Type B pancreatic cell (in vitro differentiated cells): ENCODE data around the gene DOK6. TPM values are rescaled to one million over a fixed set of nuclear protein-coding genes. Genes with fewer than 3 reads are reported as not detected.

Experiments used
- DNase-seq: peaks from one replicate; pipeline ENCODE4 v3.0.0; 2021; ENCODE audit warnings: mixed read lengths; ENCODE audit not compliant: unreplicated experiment; ENCODE audit errors: extremely low spot score
- H3K27ac Mint-ChIP-seq: 2 replicates; pipeline ENCODE4 v1.8.0; 2021; ENCODE audit warnings: mild to moderate bottlenecking, mixed read lengths
- H3K27me3 Mint-ChIP-seq: 2 replicates; pipeline ENCODE4 v1.8.0; 2021; ENCODE audit warnings: mixed read lengths
- H3K36me3 Mint-ChIP-seq: 2 replicates; pipeline ENCODE4 v1.8.0; 2021; ENCODE audit warnings: mixed read lengths
- H3K4me1 Mint-ChIP-seq: one replicate; pipeline ENCODE4 v1.8.0; 2021; ENCODE audit warnings: mixed read lengths; ENCODE audit not compliant: unreplicated experiment
- H3K4me3 Mint-ChIP-seq: 2 replicates; pipeline ENCODE4 v1.8.0; 2021; ENCODE audit warnings: mild to moderate bottlenecking, mixed read lengths
- H3K9me3 Mint-ChIP-seq: 2 replicates; pipeline ENCODE4 v1.8.0; 2021; ENCODE audit warnings: mixed read lengths
- total RNA-seq: library from RNA; stranded (reverse); gene quantifications from 2 replicates; pipeline ENCODE4 v1.2.1, GENCODE V29; 2021; ENCODE audit warnings: low replicate concordance
- TF ChIP-seq, protein P1 (sequence below): fragments of 200-600 bp; sonication (generic); conservative IDR thresholded peaks from 2 replicates; pipeline ENCODE4 v1.5.0; 2021; ENCODE audit warnings: antibody characterized with exemption, mild to moderate bottlenecking

DOK6 gene
- total RNA-seq, 1 donor from 2014 or later, result 7.3 TPM

DNA sequence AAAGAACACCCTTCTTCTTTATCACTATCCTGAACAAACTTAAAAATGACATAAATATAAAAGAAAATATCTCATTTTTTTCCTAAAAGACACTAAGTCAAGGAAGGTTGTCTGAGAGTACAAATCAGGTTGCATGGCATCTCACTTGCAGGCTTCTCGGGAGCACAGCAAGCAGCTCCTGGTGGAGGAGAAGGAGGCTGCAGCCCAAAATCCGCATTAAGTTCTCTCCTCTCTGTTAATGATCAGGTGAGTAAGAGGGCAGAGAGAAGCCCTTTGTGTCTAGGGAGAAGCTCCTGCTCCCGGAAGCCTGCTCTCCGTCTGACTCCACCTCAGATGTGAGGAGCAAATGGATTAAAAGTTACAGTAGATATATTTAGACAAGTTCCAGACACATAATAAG lies 35.0 kb upstream of the DOK6 start:
- no peak for DNase-seq
- H3K27me3 Mint-ChIP-seq, result no peaks in the 10 kb centered on the region
- H3K36me3 Mint-ChIP-seq, result no peaks in the 10 kb centered on the region
- no peak overlapping the region for H3K27ac Mint-ChIP-seq
- no peak overlapping the region for H3K4me3 Mint-ChIP-seq
- H3K9me3 Mint-ChIP-seq, result no peaks in the 10 kb centered on the region
- TF ChIP-seq, protein P1, sequence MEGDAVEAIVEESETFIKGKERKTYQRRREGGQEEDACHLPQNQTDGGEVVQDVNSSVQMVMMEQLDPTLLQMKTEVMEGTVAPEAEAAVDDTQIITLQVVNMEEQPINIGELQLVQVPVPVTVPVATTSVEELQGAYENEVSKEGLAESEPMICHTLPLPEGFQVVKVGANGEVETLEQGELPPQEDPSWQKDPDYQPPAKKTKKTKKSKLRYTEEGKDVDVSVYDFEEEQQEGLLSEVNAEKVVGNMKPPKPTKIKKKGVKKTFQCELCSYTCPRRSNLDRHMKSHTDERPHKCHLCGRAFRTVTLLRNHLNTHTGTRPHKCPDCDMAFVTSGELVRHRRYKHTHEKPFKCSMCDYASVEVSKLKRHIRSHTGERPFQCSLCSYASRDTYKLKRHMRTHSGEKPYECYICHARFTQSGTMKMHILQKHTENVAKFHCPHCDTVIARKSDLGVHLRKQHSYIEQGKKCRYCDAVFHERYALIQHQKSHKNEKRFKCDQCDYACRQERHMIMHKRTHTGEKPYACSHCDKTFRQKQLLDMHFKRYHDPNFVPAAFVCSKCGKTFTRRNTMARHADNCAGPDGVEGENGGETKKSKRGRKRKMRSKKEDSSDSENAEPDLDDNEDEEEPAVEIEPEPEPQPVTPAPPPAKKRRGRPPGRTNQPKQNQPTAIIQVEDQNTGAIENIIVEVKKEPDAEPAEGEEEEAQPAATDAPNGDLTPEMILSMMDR, result peak; percentile 39
- H3K4me1 Mint-ChIP-seq, result no peaks in the 10 kb centered on the region

DNA sequence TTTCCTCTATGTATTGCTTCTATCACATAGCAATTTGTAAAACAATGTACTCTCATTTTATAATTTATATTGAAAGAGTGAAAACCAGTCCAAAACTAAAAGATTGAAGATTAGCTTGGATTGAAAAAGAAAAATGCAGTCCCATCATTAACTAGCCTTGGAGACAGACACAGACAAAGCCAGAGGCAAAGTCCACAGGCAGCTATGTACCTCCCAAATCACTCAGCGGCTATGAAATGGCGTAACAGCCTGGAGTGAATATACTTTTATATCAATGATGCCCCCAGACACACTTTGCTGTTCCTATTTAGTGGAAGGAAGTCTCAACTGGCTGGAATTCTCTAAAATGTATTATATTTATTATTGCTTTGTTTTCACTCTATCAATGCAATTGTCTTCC lies 33.6 kb upstream of the DOK6 start:
- H3K36me3 Mint-ChIP-seq, result no peaks in the 10 kb centered on the region
- no peaks in the 10 kb centered on the region for H3K27me3 Mint-ChIP-seq
- no peaks in the 10 kb centered on the region for H3K4me1 Mint-ChIP-seq
- no peak overlapping the region for H3K4me3 Mint-ChIP-seq
- no peak overlapping the region for H3K27ac Mint-ChIP-seq
- TF ChIP-seq, protein P1, result no peak
- no peak for DNase-seq
- no peaks in the 10 kb centered on the region for H3K9me3 Mint-ChIP-seq

DNA sequence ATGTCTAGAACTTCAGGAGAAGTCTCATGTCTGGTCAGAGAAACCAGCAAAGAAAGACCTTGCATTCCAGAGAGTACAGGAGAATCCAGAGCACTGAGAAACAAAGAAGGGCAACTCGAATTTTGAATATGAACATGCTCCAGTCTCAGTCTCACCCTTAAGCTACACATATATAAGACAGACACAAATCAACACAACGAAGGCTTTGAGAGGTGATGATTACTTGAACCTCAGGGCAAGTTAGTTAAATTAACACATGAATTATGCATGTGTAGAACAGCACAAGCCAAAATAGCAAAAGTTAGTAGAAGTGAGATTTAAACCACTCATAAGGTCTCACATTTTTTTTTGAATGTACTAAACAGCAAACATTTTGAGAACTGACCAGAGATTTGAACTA lies 29.0 kb upstream of the DOK6 start:
- Mint-ChIP-seq H3K36me3 (no peaks in the 10 kb centered on the region), H3K4me1 (no peaks in the 10 kb centered on the region), H3K4me3 (no peak overlapping the region), H3K27me3 (no peaks in the 10 kb centered on the region), H3K27ac (no peak overlapping the region), H3K9me3 (no peaks in the 10 kb centered on the region)
- DNase-seq, result no peak
- TF ChIP-seq, protein P1, result no peak

DNA sequence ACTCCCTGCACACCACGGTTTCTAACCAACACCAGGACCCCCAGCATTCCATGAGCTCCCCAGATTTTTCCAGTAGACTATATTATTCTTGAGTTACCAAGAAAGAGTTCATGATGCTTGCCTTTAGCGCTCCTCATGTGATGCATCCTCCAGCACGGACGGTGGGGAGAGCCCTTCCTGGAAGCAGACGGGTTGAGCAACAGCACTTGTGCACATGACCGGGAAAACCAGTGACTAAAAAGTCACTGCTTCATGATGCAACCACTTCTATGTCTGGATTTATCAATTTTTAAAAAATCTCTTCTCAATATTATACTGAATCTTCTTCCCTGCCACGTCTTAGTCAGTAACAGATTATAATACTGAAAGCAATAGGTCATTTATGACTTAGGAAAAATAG lies 20.4 kb upstream of the DOK6 start:
- H3K4me3 Mint-ChIP-seq, result no peak overlapping the region
- no peak overlapping the region for H3K27ac Mint-ChIP-seq
- H3K36me3 Mint-ChIP-seq, result no peaks in the 10 kb centered on the region
- H3K4me1 Mint-ChIP-seq, result no peaks in the 10 kb centered on the region
- peaks cover 3% of the 10 kb centered on the region for H3K27me3 Mint-ChIP-seq
- DNase-seq, result no peak
- H3K9me3 Mint-ChIP-seq, result no peaks in the 10 kb centered on the region
- TF ChIP-seq, protein P1, result no peak

DNA sequence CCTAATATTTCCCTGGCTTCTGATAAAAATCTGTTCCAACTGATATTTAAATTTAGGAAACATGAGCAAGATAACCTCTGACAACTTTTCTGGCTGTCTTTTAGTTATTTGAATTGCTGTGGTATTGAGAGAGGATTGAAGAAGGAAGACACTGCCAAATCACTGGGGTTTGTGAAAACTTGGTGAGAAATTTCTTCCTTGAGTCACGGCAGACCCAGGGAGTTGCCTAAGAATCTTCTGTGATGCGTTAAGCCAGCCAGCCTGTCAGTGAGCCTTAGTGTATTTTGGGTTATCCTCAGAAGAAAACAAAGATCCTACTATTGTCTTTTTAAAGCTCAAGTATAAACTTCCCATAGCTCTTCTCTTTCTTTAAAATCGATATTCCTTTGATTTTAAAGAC lies 17.5 kb upstream of the DOK6 start:
- Mint-ChIP-seq H3K27ac (no peak overlapping the region), H3K27me3 (peaks cover 3% of the 10 kb centered on the region), H3K36me3 (no peaks in the 10 kb centered on the region), H3K4me1 (no peaks in the 10 kb centered on the region), H3K9me3 (no peaks in the 10 kb centered on the region), H3K4me3 (no peak overlapping the region)
- TF ChIP-seq, protein P1, result no peak
- no peak for DNase-seq

DNA sequence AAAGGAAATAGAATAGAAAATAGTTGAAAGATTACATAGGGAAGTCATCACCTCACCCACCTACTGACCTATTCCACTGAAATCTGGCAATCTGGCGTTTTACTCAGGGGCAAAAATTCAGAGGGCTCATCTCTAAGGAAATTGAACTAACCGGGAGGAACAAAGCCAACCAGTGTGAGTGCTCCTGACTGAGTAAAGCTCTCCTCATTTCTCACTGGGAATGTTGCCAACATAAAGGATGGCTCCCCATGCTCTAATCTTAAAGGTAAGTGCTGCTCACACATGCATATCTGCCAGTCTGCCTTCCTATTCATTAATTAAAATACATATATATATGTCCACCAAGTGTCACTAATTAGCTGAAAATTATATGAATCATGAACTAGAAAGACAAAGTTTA lies 13.5 kb upstream of the DOK6 start:
- H3K27ac Mint-ChIP-seq, result no peak overlapping the region
- no peak for DNase-seq
- no peak overlapping the region for H3K4me3 Mint-ChIP-seq
- no peaks in the 10 kb centered on the region for H3K4me1 Mint-ChIP-seq
- H3K27me3 Mint-ChIP-seq, result no peaks in the 10 kb centered on the region
- H3K36me3 Mint-ChIP-seq, result no peaks in the 10 kb centered on the region
- TF ChIP-seq, protein P1, result no peak
- no peaks in the 10 kb centered on the region for H3K9me3 Mint-ChIP-seq
